HL-60 (cell line): ENCODE data around the gene ERCC4.

Experiments
- DNase-seq, 2 experiments: peaks; one replicate each; pipeline ENCODE4 v3.0.0-alpha.2; 2010 to 2020; ENCODE audit warnings: low read depth in 1 of 2, low spot score in 1 of 2
- H3K27ac ChIP-seq: fragments of 250-450 bp; sonication (Bioruptor Pico); replicated peaks from 2 replicates; pipeline ENCODE4 v1.5.1; 2020; ENCODE audit warnings: mild to moderate bottlenecking, moderate library complexity
- H3K27me3 ChIP-seq: fragments of 250-450 bp; sonication (Bioruptor Pico); 2 replicates; pipeline ENCODE4 v1.5.1; 2021; ENCODE audit warnings: mild to moderate bottlenecking, moderate library complexity; ENCODE audit not compliant: insufficient read depth, poor library complexity, severe bottlenecking
- H3K4me3 ChIP-seq: replicated peaks from 2 replicates; pipeline ENCODE4 v1.5.1; 2011; ENCODE audit warnings: mild to moderate bottlenecking, control low read depth, low read length; ENCODE audit not compliant: insufficient read depth
- CTCF ChIP-seq: IDR thresholded peaks from one replicate; pipeline ENCODE4 v1.5.1; 2011; ENCODE audit warnings: low read length, control low read depth, inconsistent platforms; ENCODE audit not compliant: insufficient read depth
- GABPA ChIP-seq: IDR thresholded peaks from 2 replicates; pipeline ENCODE4 v1.6.1; 2012; ENCODE audit warnings: low read depth
- POLR2AphosphoS5 ChIP-seq: IDR thresholded peaks from 2 replicates; pipeline ENCODE4 v1.6.1; 2012; ENCODE audit warnings: low read depth
- REST ChIP-seq: IDR thresholded peaks from 2 replicates; pipeline ENCODE4 v1.6.1; 2012; ENCODE audit warnings: low read depth; ENCODE audit not compliant: insufficient replicate concordance
- SPI1 ChIP-seq: IDR thresholded peaks from 2 replicates; pipeline ENCODE4 v1.6.1; 2012; ENCODE audit warnings: low read depth, mild to moderate bottlenecking, borderline replicate concordance

Gene ERCC4

DNA sequence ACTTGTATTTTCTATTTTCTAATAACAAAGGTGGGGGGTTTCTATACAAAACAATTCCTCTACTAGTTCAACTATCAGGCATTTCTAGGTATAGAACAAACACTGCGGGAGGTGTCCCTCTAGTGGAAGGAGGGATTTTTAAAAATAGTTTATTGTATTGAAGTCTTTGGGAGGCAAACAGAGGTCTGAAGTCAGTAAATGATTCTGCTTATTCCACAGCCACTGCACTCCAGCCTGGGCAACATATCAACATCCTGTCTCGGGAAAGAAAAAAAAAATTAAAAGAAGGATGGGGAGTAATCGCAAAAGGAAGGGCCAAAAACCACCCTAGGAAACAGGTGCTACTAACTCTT is 648 bp upstream of the ERCC4 start:
- no peaks in the 10 kb centered on the region for H3K27me3 ChIP-seq
- DNase-seq, result peak in 1 of 2 experiments; percentile 14
- H3K4me3 ChIP-seq, result peak overlapping the region; percentile 6; the same call in 1 of the 2 replicates
- TF ChIP-seq CTCF, result no peak
- no peak for TF ChIP-seq REST
- no peak for TF ChIP-seq POLR2AphosphoS5
- no peak for TF ChIP-seq GABPA
- no peak for TF ChIP-seq SPI1
- peak overlapping the region; percentile 59 for H3K27ac ChIP-seq

DNA sequence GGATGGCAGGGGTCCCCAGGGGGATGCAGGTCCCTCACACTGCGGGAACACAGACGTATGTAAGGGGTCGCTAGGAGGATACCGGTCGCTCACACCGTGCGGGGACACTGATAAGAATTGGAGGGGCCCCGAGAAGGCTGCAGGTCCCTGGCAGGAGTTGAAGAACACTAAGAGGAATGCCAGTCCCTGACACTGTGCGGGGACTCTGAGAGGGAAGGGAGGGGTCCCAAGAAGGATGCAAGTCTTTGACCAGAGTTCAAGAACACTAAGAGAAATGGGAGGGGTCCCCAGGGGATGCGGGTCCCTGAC is 510 bp downstream of the ERCC4 start:
- H3K4me3 ChIP-seq, result peak overlapping the region; percentile 96
- H3K27ac ChIP-seq, result peak overlapping the region; percentile 84
- DNase-seq, result no peak

DNA sequence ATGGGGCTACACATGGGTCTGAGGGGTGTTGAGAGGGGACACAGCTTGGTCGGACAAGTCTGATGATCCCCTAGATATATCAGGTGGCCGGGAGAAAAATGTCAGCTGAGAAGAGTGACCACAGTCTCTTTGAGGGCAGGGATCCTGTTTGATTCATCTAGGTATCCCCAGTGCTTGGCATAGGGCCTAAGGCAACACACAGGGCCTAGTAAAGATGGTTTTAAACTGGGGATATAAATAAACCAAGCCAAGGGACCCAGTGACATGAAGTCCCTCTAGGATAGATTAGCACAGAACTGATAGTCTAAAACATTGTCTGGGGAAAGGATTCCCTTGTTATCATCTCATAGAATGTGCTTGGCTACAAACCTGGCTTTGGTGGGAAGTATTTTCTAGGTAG is 1.4 kb downstream of the ERCC4 start:
- no peak overlapping the region for H3K27ac ChIP-seq
- H3K27me3 ChIP-seq, result no peaks in the 10 kb centered on the region
- no peak for TF ChIP-seq REST
- TF ChIP-seq SPI1, result no peak
- no peak for TF ChIP-seq POLR2AphosphoS5
- no peak for TF ChIP-seq GABPA
- no peak for TF ChIP-seq CTCF
- DNase-seq, result no peak
- no peak overlapping the region for H3K4me3 ChIP-seq

More for the DNA sequence above, 510 bp downstream of the ERCC4 start:
- H3K27me3 ChIP-seq, result no peaks in the 10 kb centered on the region
- no peak for TF ChIP-seq CTCF
- TF ChIP-seq REST, result no peak
- no peak for TF ChIP-seq POLR2AphosphoS5
- TF ChIP-seq SPI1, result no peak
- no peak for TF ChIP-seq GABPA
